Measurements from ENCODE around the gene DNAAF5.

DNA sequence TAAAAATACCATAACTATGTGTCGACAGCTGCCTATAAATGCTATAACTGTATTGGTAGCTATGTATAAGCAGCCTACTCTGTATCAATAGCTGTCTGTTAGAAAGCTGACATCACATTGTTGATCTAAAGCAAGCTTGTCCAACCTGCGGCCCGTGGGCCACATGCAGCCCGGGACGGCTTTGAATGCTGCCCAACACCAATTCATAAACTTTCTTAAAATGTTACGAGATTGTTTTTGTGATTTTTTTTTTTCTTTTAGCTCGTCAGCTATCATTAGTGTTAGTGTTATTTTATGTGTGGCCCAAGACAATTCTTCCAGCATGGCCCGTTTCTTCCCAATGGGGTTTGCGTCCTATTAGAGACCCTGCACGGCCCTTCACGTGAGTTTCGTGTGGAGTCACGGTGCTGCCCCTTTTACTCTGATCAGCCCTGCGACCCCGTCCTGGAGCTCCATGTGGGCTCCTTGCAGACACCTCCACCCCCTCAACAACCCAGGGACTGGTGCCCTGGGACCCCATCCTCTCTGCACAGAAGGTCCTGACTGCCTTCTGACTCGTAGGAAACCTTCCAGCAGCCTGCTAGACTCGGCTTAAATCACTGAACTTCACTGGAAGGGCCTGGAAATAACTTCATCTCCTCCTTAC is 5.1 kb downstream of the DNAAF5 start:
- TF ChIP-seq, protein P1, sequence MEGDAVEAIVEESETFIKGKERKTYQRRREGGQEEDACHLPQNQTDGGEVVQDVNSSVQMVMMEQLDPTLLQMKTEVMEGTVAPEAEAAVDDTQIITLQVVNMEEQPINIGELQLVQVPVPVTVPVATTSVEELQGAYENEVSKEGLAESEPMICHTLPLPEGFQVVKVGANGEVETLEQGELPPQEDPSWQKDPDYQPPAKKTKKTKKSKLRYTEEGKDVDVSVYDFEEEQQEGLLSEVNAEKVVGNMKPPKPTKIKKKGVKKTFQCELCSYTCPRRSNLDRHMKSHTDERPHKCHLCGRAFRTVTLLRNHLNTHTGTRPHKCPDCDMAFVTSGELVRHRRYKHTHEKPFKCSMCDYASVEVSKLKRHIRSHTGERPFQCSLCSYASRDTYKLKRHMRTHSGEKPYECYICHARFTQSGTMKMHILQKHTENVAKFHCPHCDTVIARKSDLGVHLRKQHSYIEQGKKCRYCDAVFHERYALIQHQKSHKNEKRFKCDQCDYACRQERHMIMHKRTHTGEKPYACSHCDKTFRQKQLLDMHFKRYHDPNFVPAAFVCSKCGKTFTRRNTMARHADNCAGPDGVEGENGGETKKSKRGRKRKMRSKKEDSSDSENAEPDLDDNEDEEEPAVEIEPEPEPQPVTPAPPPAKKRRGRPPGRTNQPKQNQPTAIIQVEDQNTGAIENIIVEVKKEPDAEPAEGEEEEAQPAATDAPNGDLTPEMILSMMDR (IDR thresholded peaks at IDR 0.05) = no peak
- no peak for TF ChIP-seq POLR2A (IDR thresholded peaks at IDR 0.05)
